ENCODE data around the gene NXNL2. TPM values are rescaled to one million over a fixed set of nuclear protein-coding genes. Genes with fewer than 3 reads are reported as not detected.

Gene NXNL2
- total RNA-seq, 1 experiment from 2014 or later = 0.66 TPM

GRCh38 chr9:88544245-88544644 is 9.3 kb downstream of the NXNL2 start:
- no peak for ATAC-seq
- no peaks in the 10 kb centered on the region for H3F3A ChIP-seq (ENCODE audit: low read length, unreplicated experiment)
- no peak overlapping the region for H3K4me3 ChIP-seq (ENCODE audit: low read length)
- DNase-seq = no peak
- ChIA-PET POLR2A (ENCODE audit: unreplicated experiment) (no interaction called here), CTCF (no interaction called here)
- no TSS peak for BruUV-seq (replicated peaks)
- no peak overlapping the region for H2AFZ ChIP-seq (ENCODE audit: low read length)
- H3K27ac ChIP-seq (ENCODE audit: low read length) = no peak overlapping the region
- no peaks in the 10 kb centered on the region for H3K36me3 ChIP-seq (ENCODE audit: low read depth, low read length)
- no peaks in the 10 kb centered on the region for H3K9me2 ChIP-seq (replicated peaks; ENCODE audit: low read length)
- no peak overlapping the region for H3K4me2 ChIP-seq (ENCODE audit: low read length)
- H3K79me2 ChIP-seq (ENCODE audit: low read length) = no peaks in the 10 kb centered on the region
- H3K9ac ChIP-seq (ENCODE audit: low read length) = no peak overlapping the region
- TF ChIP-seq EZH2phosphoT487 (IDR thresholded peaks at IDR 0.05; ENCODE audit: borderline replicate concordance, low read length) (no peak), CTCF (conservative IDR thresholded peaks at IDR 0.05; ENCODE audit: low read depth, low read length) (no peak), EZH2 (IDR thresholded peaks at IDR 0.05; ENCODE audit: low read length, unreplicated experiment) (no peak)
- no peaks in the 10 kb centered on the region for H3K9me3 ChIP-seq (ENCODE audit: low read length)
- H3K4me1 ChIP-seq (ENCODE audit: insufficient read depth, low read length) = no peaks in the 10 kb centered on the region
- intact Hi-C loops (cut with micrococcal nuclease) = no loop called here
- no peaks in the 10 kb centered on the region for H3K27me3 ChIP-seq (ENCODE audit: low read length)
- no peaks in the 10 kb centered on the region for H4K20me1 ChIP-seq (ENCODE audit: low read length)

- ATAC-seq = no peak
- no peak overlapping the region for H2AFZ ChIP-seq (ENCODE audit: low read length)
- BruUV-seq (replicated peaks) = no TSS peak
Observed at GRCh38 chr9:88551546-88552137, 16.7 kb downstream of the NXNL2 start.

More at GRCh38 chr9:88551546-88552137, 16.7 kb downstream of the NXNL2 start:
- no peaks in the 10 kb centered on the region for H3F3A ChIP-seq (ENCODE audit: low read length, unreplicated experiment)
- no peaks in the 10 kb centered on the region for H3K9me3 ChIP-seq (ENCODE audit: low read length)
- intact Hi-C loops (cut with micrococcal nuclease) = no loop called here
- POLR2A ChIA-PET (ENCODE audit: unreplicated experiment) = no interaction called here
- no peak for TF ChIP-seq CTCF (conservative IDR thresholded peaks at IDR 0.05; ENCODE audit: low read depth, low read length)
- no peak for TF ChIP-seq EZH2 (IDR thresholded peaks at IDR 0.05; ENCODE audit: low read length, unreplicated experiment)
- H3K27me3 ChIP-seq (ENCODE audit: low read length) = no peaks in the 10 kb centered on the region
- no peak overlapping the region for H3K9ac ChIP-seq (ENCODE audit: low read length)
- H3K27ac ChIP-seq (ENCODE audit: low read length) = no peak overlapping the region
- H4K20me1 ChIP-seq (ENCODE audit: low read length) = no peaks in the 10 kb centered on the region
- H3K36me3 ChIP-seq (ENCODE audit: low read depth, low read length) = no peaks in the 10 kb centered on the region
- H3K4me1 ChIP-seq (ENCODE audit: insufficient read depth, low read length) = no peaks in the 10 kb centered on the region
- DNase-seq = no peak
- no peak overlapping the region for H3K4me2 ChIP-seq (ENCODE audit: low read length)
- no peaks in the 10 kb centered on the region for H3K9me2 ChIP-seq (replicated peaks; ENCODE audit: low read length)
- CTCF ChIA-PET = no interaction called here
- no peak overlapping the region for H3K4me3 ChIP-seq (ENCODE audit: low read length)
- H3K79me2 ChIP-seq (ENCODE audit: low read length) = no peaks in the 10 kb centered on the region
